SK-N-SH (cell line): Measurements from ENCODE around the gene REXO5. TPM values are rescaled to one million over a fixed set of nuclear protein-coding genes. Genes with fewer than 3 reads are reported as not detected.
A peak's percentile ranks its signal among the peaks of the same experiment; 100 is the strongest.

ENCODE experiments used
- CTCF ChIA-PET: fragments of 300-600, 350-600 bp; formaldehyde crosslinking; extraction: SDS; loops from one replicate; lab custom pipeline; 2021; lab: Yijun Ruan, JAX
- POLR2A ChIA-PET: fragments of 350-600 bp; sonication (Branson Sonifier 250); formaldehyde crosslinking; extraction: SDS; loops from one replicate; lab custom pipeline; 2020; ENCODE audit warnings: antibody characterized with exemption, inconsistent platforms; lab: Yijun Ruan, JAX
- DNase-seq: peaks from one replicate; pipeline ENCODE4 v3.0.0; 2012
- H2AFZ ChIP-seq: fragments of 200-600 bp; sonication (generic); 2 replicates; pipeline ENCODE4 v1.8.1; 2016; ENCODE audit warnings: antibody characterized with exemption, mild to moderate bottlenecking, low read depth
- H3F3A ChIP-seq: fragments of 200-600 bp; sonication (generic); replicated peaks from 2 replicates; pipeline ENCODE3; 2016; ENCODE audit warnings: antibody characterized with exemption, mild to moderate bottlenecking; ENCODE audit not compliant: insufficient read depth
- H3K27ac ChIP-seq, 2 experiments: fragments of 200-500 bp in 1 of 2; fragments of 200-600 bp in 1 of 2; sonication (Bioruptor generic) in 1 of 2; sonication (generic), shearing (Covaris generic) in 1 of 2; 2 replicates each; pipeline versions ENCODE4 v1.5.1 to v1.6.1; 2014 to 2016; ENCODE audit warnings: low read depth in 2 of 2, inconsistent platforms in 1 of 2, low read length in 1 of 2, mild to moderate bottlenecking in 1 of 2, mixed read lengths in 1 of 2
- H3K27me3 ChIP-seq: fragments of 200-600 bp; sonication (generic), shearing (Covaris generic); 2 replicates; pipeline ENCODE4 v1.6.1; 2016; ENCODE audit warnings: mixed run types; ENCODE audit not compliant: insufficient read depth
- H3K36me3 ChIP-seq, 2 experiments: fragments of 200-500 bp in 1 of 2; fragments of 200-600 bp in 1 of 2; sonication (Bioruptor generic) in 1 of 2; sonication (generic) in 1 of 2; replicated peaks in 1 of 2; 2 replicates each; pipeline versions ENCODE3 to v1.5.1; 2014 to 2016; ENCODE audit warnings: low read length in 1 of 2, mild to moderate bottlenecking in 1 of 2; ENCODE audit not compliant: insufficient read depth in 2 of 2, control insufficient read depth in 1 of 2
- H3K4me1 ChIP-seq, 2 experiments: fragments of 200-500 bp in 1 of 2; fragments of 200-600 bp in 1 of 2; sonication (Bioruptor generic) in 1 of 2; sonication (generic), shearing (Covaris generic) in 1 of 2; 2 replicates each; pipeline versions ENCODE4 v1.5.1 to v1.6.1; 2014 to 2016; ENCODE audit warnings: low read depth in 1 of 2, low read length in 1 of 2, mixed run types in 1 of 2; ENCODE audit not compliant: insufficient read depth in 2 of 2, control insufficient read depth in 1 of 2
- H3K4me2 ChIP-seq: fragments of 200-600 bp; sonication (generic), shearing (Covaris generic); 2 replicates; pipeline ENCODE4 v1.6.1; 2017; ENCODE audit warnings: mixed run types
- H3K4me3 ChIP-seq, 2 experiments: fragments of 200-500 bp in 1 of 2; fragments of 200-600 bp in 1 of 2; sonication (Bioruptor generic) in 1 of 2; sonication (generic), shearing (Covaris generic) in 1 of 2; 2 replicates each; pipeline versions ENCODE4 v1.5.1 to v1.8.1; 2014 to 2016; ENCODE audit warnings: low read depth in 2 of 2, inconsistent platforms in 1 of 2, low read length in 1 of 2, mild to moderate bottlenecking in 1 of 2, mixed read lengths in 1 of 2, moderate library complexity in 1 of 2
- H3K79me2 ChIP-seq: fragments of 200-600 bp; sonication (generic); 2 replicates; pipeline ENCODE4 v1.8.1; 2017; ENCODE audit warnings: mild to moderate bottlenecking; ENCODE audit not compliant: insufficient read depth
- H3K9ac ChIP-seq: fragments of 200-600 bp; sonication (generic); 2 replicates; pipeline ENCODE4 v1.6.1; 2017; ENCODE audit warnings: mixed run types
- H3K9me2 ChIP-seq: fragments of 200-600 bp; sonication (generic); 2 replicates; pipeline ENCODE4 v1.6.1; 2017; ENCODE audit warnings: mixed run types
- H3K9me3 ChIP-seq: fragments of 200-600 bp; sonication (generic); 2 replicates; pipeline ENCODE4 v1.6.1; 2017; ENCODE audit warnings: mixed run types, mild to moderate bottlenecking, moderate library complexity
- H4K20me1 ChIP-seq: fragments of 200-600 bp; sonication (generic); 2 replicates; pipeline ENCODE4 v1.6.1; 2017; ENCODE audit warnings: mild to moderate bottlenecking, mixed run types; ENCODE audit not compliant: insufficient read depth
- ELF1 ChIP-seq: IDR thresholded peaks from 2 replicates; pipeline ENCODE4 v1.4.0; 2012
- EZH2phosphoT487 ChIP-seq: fragments of 200-600 bp; sonication (generic); IDR thresholded peaks from 2 replicates; pipeline ENCODE4 v1.6.1; 2017; ENCODE audit warnings: low read depth, mixed run types, mild to moderate bottlenecking, antibody characterized with exemption, moderate library complexity, borderline replicate concordance
- FOSL2 ChIP-seq: IDR thresholded peaks from 2 replicates; pipeline ENCODE4 v1.4.0; 2012; ENCODE audit warnings: low read depth, mild to moderate bottlenecking, moderate library complexity, borderline replicate concordance
- FOXJ3 ChIP-seq: sonication (generic); formaldehyde crosslinking; IDR thresholded peaks from 2 replicates; pipeline ENCODE4 v1.5.1; 2020; ENCODE audit warnings: mild to moderate bottlenecking, missing genetic modification reagents
- MAX ChIP-seq: IDR thresholded peaks from 2 replicates; pipeline ENCODE4 v1.4.0; 2012; ENCODE audit warnings: low read depth
- MXI1 ChIP-seq: IDR thresholded peaks from 2 replicates; pipeline ENCODE4 v1.6.1; 2012; ENCODE audit warnings: mild to moderate bottlenecking, low read depth, low read length, improper control_type of control experiment
- RAD21 ChIP-seq: IDR thresholded peaks from 2 replicates; pipeline ENCODE4 v1.6.1; 2012; ENCODE audit warnings: mild to moderate bottlenecking, low read length
- SIN3A ChIP-seq: IDR thresholded peaks from 2 replicates; pipeline ENCODE4 v1.6.1; 2012; ENCODE audit warnings: low read depth, mild to moderate bottlenecking, low read length, moderate library complexity, borderline replicate concordance
- SMC3 ChIP-seq: IDR thresholded peaks from 2 replicates; pipeline ENCODE4 v1.6.1; 2012; ENCODE audit warnings: low read depth, low read length, improper control_type of control experiment
- TAF1 ChIP-seq: IDR thresholded peaks from 2 replicates; pipeline ENCODE4 v1.6.1; 2012; ENCODE audit warnings: low read depth, mild to moderate bottlenecking, low read length, moderate library complexity, borderline replicate concordance
- TCF12 ChIP-seq: IDR thresholded peaks from 2 replicates; pipeline ENCODE4 v1.4.0; 2012
- WGBS: methylation state at CpG from one replicate; pipeline ENCODE4 v1.1.6; 2017; ENCODE audit warnings: low lambda C conversion rate; 5-methylcytosine and 5-hydroxymethylcytosine counted together
- polyA plus RNA-seq, 3 experiments: library from polyadenylated mRNA; depleted of rRNA; stranded (reverse); fragments of >200 nt; gene quantifications; 2 replicates each; pipeline ENCODE4 v1.2.3, GENCODE V29; 2012
- TF ChIP-seq, protein P1 (sequence below): fragments of 200-600 bp; sonication (generic); IDR thresholded peaks from 2 replicates; pipeline ENCODE4 v1.6.1; 2017; ENCODE audit warnings: antibody characterized with exemption, mild to moderate bottlenecking, moderate library complexity
- TF ChIP-seq, protein P2 (sequence below): IDR thresholded peaks from 2 replicates; pipeline ENCODE4 v1.6.1; 2012; ENCODE audit warnings: mild to moderate bottlenecking, low read depth, low read length, moderate library complexity

Gene REXO5
- polyA plus RNA-seq, 1 of the 3 experiments (the other 2 are of a cell fraction): 3.8 TPM

DNA sequence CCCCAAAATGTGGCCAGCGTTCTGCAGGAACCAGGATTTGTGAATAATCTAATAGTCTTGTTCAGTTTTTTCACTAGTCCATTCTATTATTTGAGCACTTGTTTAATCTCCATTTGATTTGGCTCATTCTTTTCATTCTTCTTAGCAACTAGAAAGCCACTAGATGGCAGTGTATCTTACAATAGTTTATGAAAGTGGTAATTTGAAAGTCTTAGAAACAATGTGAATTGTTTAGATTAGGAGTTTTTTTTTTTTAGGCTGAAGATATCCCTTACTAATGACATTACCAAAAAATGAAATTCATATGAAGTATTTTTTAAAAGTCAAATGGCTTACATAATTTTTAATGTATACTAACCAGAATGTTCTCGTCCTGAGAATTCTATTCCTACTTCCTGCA lies 6.7 kb upstream of the REXO5 start:
- Histone ChIP-seq H3K9ac (no peak overlapping the region), H3K9me2 (no peaks in the 10 kb centered on the region), H3K9me3 (no peaks in the 10 kb centered on the region), H3K27me3 (no peaks in the 10 kb centered on the region), H3K36me3 (peaks cover 43 to 55% of the 10 kb centered on the region in 2 experiments), H3K27ac (no peak overlapping the region), H4K20me1 (no peaks in the 10 kb centered on the region), H3F3A (peaks cover 21% of the 10 kb centered on the region), H3K4me2 (no peak overlapping the region), H3K4me1 (no peaks in the 10 kb centered on the region; a peak in 1 of 4 replicates), H2AFZ (no peak overlapping the region), H3K4me3 (no peak overlapping the region), H3K79me2 (no peaks in the 10 kb centered on the region)
- TF ChIP-seq, protein P1, sequence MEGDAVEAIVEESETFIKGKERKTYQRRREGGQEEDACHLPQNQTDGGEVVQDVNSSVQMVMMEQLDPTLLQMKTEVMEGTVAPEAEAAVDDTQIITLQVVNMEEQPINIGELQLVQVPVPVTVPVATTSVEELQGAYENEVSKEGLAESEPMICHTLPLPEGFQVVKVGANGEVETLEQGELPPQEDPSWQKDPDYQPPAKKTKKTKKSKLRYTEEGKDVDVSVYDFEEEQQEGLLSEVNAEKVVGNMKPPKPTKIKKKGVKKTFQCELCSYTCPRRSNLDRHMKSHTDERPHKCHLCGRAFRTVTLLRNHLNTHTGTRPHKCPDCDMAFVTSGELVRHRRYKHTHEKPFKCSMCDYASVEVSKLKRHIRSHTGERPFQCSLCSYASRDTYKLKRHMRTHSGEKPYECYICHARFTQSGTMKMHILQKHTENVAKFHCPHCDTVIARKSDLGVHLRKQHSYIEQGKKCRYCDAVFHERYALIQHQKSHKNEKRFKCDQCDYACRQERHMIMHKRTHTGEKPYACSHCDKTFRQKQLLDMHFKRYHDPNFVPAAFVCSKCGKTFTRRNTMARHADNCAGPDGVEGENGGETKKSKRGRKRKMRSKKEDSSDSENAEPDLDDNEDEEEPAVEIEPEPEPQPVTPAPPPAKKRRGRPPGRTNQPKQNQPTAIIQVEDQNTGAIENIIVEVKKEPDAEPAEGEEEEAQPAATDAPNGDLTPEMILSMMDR: peak; percentile 69
- TF ChIP-seq EZH2phosphoT487 (no peak), TAF1 (no peak), MXI1 (no peak), MAX (no peak), SMC3 (0 out of 2 replicates have a peak, but pooled peaks have one; percentile 16), RAD21 (peak; percentile 45)
- 50% methylated on average over 2 of the region's 2 CpGs for WGBS
- ChIA-PET CTCF (interaction anchor here (1.0 to 2.1 kb wide), 6 partner anchors 12 to 294 kb away, joined by 3 to 6 read pairs (median 4); no protein-coding TSS in a partner anchor), POLR2A (no interaction called here)
- no peak for DNase-seq

DNA sequence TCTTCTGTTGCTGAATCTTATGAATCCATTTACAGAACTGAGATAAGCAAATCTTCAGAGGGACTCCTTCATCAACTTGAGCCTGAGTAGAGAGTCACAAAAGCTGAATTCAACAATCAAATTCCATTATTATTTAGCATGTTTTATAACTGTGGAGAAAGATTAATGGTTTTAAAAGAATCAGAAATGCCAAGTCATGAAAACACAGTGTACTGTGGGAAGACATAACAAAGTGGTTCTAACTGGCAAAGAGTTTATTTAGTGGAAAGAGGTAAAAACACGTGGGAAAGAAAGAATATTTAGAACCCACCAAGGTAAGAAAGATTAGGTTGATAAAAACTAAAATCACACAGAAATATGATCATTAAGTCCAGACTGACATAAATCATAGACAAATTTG lies 5.0 kb upstream of the REXO5 start:
- Histone ChIP-seq H3F3A (peaks cover 29% of the 10 kb centered on the region), H3K79me2 (peaks cover 13% of the 10 kb centered on the region; the same call in 1 of the 2 replicates), H3K27me3 (no peaks in the 10 kb centered on the region), H2AFZ (no peak overlapping the region), H3K9me3 (no peaks in the 10 kb centered on the region), H3K9me2 (no peaks in the 10 kb centered on the region), H4K20me1 (no peaks in the 10 kb centered on the region), H3K27ac (no peak overlapping the region), H3K36me3 (peaks cover 40 to 48% of the 10 kb centered on the region in 2 experiments), H3K9ac (no peak overlapping the region), H3K4me2 (no peak overlapping the region), H3K4me1 (peaks cover 0 to 4% of the 10 kb centered on the region in 2 experiments; a peak in 3 of 4 replicates), H3K4me3 (no peak overlapping the region)
- CTCF ChIA-PET: no interaction called here
- DNase-seq: no peak
- POLR2A ChIA-PET: no interaction called here
- TF ChIP-seq, protein P2, sequence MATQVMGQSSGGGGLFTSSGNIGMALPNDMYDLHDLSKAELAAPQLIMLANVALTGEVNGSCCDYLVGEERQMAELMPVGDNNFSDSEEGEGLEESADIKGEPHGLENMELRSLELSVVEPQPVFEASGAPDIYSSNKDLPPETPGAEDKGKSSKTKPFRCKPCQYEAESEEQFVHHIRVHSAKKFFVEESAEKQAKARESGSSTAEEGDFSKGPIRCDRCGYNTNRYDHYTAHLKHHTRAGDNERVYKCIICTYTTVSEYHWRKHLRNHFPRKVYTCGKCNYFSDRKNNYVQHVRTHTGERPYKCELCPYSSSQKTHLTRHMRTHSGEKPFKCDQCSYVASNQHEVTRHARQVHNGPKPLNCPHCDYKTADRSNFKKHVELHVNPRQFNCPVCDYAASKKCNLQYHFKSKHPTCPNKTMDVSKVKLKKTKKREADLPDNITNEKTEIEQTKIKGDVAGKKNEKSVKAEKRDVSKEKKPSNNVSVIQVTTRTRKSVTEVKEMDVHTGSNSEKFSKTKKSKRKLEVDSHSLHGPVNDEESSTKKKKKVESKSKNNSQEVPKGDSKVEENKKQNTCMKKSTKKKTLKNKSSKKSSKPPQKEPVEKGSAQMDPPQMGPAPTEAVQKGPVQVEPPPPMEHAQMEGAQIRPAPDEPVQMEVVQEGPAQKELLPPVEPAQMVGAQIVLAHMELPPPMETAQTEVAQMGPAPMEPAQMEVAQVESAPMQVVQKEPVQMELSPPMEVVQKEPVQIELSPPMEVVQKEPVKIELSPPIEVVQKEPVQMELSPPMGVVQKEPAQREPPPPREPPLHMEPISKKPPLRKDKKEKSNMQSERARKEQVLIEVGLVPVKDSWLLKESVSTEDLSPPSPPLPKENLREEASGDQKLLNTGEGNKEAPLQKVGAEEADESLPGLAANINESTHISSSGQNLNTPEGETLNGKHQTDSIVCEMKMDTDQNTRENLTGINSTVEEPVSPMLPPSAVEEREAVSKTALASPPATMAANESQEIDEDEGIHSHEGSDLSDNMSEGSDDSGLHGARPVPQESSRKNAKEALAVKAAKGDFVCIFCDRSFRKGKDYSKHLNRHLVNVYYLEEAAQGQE: no peak
- TF ChIP-seq SIN3A: no peak
- no peak for TF ChIP-seq FOSL2
- TF ChIP-seq ELF1: no peak
- TF ChIP-seq FOXJ3 (CRISPR knock-in tag): no peak
- TF ChIP-seq TCF12: no peak
- TF ChIP-seq MAX: no peak
- 36% methylated on average over 1 of the region's 1 CpG for WGBS
